IMR-90 (cell line): ENCODE results near the gene C2. TPM values are rescaled to one million over a fixed set of nuclear protein-coding genes. Genes with fewer than 3 reads are reported as not detected.

Experiments
- ATAC-seq: fragments of 200-7000 bp; cut with Tn5 transposase; 2 replicates; pipeline ENCODE4 v1.9.1; 2020; ENCODE audit warnings: low read depth, mild to moderate bottlenecking, moderate library complexity
- BruUV-seq: library from RNA; stranded (reverse); fragments of 400-500 nt; replicated peaks from 2 replicates; lab custom pipeline; 2021; lab: Mats Ljungman, UMichigan
- CTCF ChIA-PET: fragments of 300-600 bp; formaldehyde crosslinking; extraction: SDS; loops from one replicate; lab custom pipeline; 2021; ENCODE audit warnings: antibody characterized with exemption; lab: Yijun Ruan, JAX
- POLR2A ChIA-PET: fragments of 300-600 bp; sonication (Branson Sonifier 250); formaldehyde crosslinking; loops from one replicate; lab custom pipeline; 2022; ENCODE audit warnings: antibody characterized with exemption; ENCODE audit not compliant: unreplicated experiment; lab: Charles Lee
- DNase-seq: peaks from one replicate; pipeline ENCODE4 v3.0.0; 2013
- H2AFZ ChIP-seq: replicated peaks from 2 replicates; pipeline ENCODE3; 2013; ENCODE audit warnings: low read length, mild to moderate bottlenecking; ENCODE audit not compliant: poor library complexity
- H2AK5ac ChIP-seq: 2 replicates; pipeline ENCODE4 v1.6.1; 2013; ENCODE audit warnings: low read depth, low read length, inconsistent platforms
- H2AK9ac ChIP-seq: replicated peaks from 2 replicates; pipeline ENCODE3; 2013; ENCODE audit warnings: mild to moderate bottlenecking, low read depth, low read length, moderate library complexity; ENCODE audit not compliant: poor library complexity
- H2BK120ac ChIP-seq: 2 replicates; pipeline ENCODE4 v1.6.1; 2013; ENCODE audit warnings: low read depth, low read length, inconsistent platforms
- H2BK15ac ChIP-seq: 3 replicates; pipeline ENCODE4 v1.6.1; 2013; ENCODE audit warnings: low read depth, low read length, inconsistent platforms
- H2BK20ac ChIP-seq: 2 replicates; pipeline ENCODE4 v1.6.1; 2013; ENCODE audit warnings: low read depth, mild to moderate bottlenecking, inconsistent platforms, low read length, moderate library complexity
- H2BK5ac ChIP-seq: 2 replicates; pipeline ENCODE4 v1.6.1; 2013; ENCODE audit warnings: mild to moderate bottlenecking, low read depth, low read length, inconsistent platforms; ENCODE audit not compliant: poor library complexity, severe bottlenecking
- H3K14ac ChIP-seq: replicated peaks from 2 replicates; pipeline ENCODE4 v1.6.1; 2013; ENCODE audit warnings: low read depth, low read length, inconsistent platforms
- H3K18ac ChIP-seq: 2 replicates; pipeline ENCODE4 v1.6.1; 2013; ENCODE audit warnings: low read depth, low read length, control low read depth
- H3K23ac ChIP-seq: 2 replicates; pipeline ENCODE4 v1.6.1; 2013; ENCODE audit warnings: low read depth, low read length, inconsistent platforms
- H3K27ac ChIP-seq: 2 replicates; pipeline ENCODE4 v1.5.1; 2013; ENCODE audit warnings: mild to moderate bottlenecking, control low read depth, low read length; ENCODE audit not compliant: insufficient read depth
- H3K27me3 ChIP-seq: 2 replicates; pipeline ENCODE4 v1.6.1; 2013; ENCODE audit warnings: low read length; ENCODE audit not compliant: control insufficient read depth, insufficient read depth
- H3K36me3 ChIP-seq: 2 replicates; pipeline ENCODE4 v1.6.1; 2013; ENCODE audit warnings: low read length, mixed read lengths; ENCODE audit not compliant: control insufficient read depth, insufficient read depth
- H3K4ac ChIP-seq: 2 replicates; pipeline ENCODE4 v1.6.1; 2013; ENCODE audit warnings: low read depth, low read length, inconsistent platforms
- H3K4me1 ChIP-seq: 2 replicates; pipeline ENCODE4 v1.6.1; 2013; ENCODE audit warnings: low read length, mixed read lengths; ENCODE audit not compliant: control insufficient read depth, insufficient read depth
- H3K4me2 ChIP-seq: 2 replicates; pipeline ENCODE4 v1.6.1; 2013; ENCODE audit warnings: low read depth, mild to moderate bottlenecking, control low read depth, low read length, moderate library complexity
- H3K4me3 ChIP-seq: 2 replicates; pipeline ENCODE4 v1.5.1; 2013; ENCODE audit warnings: low read depth, mild to moderate bottlenecking, control low read depth, low read length, moderate library complexity; ENCODE audit not compliant: insufficient read depth
- H3K56ac ChIP-seq: 2 replicates; pipeline ENCODE4 v1.6.1; 2013; ENCODE audit warnings: low read length, inconsistent platforms; ENCODE audit not compliant: insufficient read depth; ENCODE audit errors: extremely low read depth
- H3K79me1 ChIP-seq, 2 experiments: 2 replicates each; pipeline ENCODE4 v1.6.1; 2013; ENCODE audit warnings: low read length in 2 of 2, inconsistent platforms in 1 of 2, low read depth in 1 of 2
- H3K9ac ChIP-seq: 2 replicates; pipeline ENCODE4 v1.6.1; 2013; ENCODE audit warnings: low read depth, low read length, control low read depth
- H3K9me1 ChIP-seq: 2 replicates; pipeline ENCODE4 v1.6.1; 2013; ENCODE audit warnings: low read length, inconsistent platforms; ENCODE audit not compliant: insufficient read depth
- H3K9me3 ChIP-seq: 2 replicates; pipeline ENCODE4 v1.6.1; 2013; ENCODE audit warnings: low read length; ENCODE audit not compliant: control insufficient read depth, insufficient read depth
- H4K20me1 ChIP-seq: 2 replicates; pipeline ENCODE4 v1.6.1; 2013; ENCODE audit warnings: low read length, inconsistent platforms; ENCODE audit not compliant: insufficient read depth
- H4K5ac ChIP-seq: 2 replicates; pipeline ENCODE4 v1.6.1; 2013; ENCODE audit warnings: mild to moderate bottlenecking, low read depth, low read length, control low read depth
- H4K8ac ChIP-seq, 2 experiments: 2 replicates each; pipeline ENCODE4 v1.6.1; 2013; ENCODE audit warnings: low read depth in 2 of 2, low read length in 2 of 2, control low read depth in 1 of 2, inconsistent platforms in 1 of 2
- H4K91ac ChIP-seq: 2 replicates; pipeline ENCODE4 v1.6.1; 2013; ENCODE audit warnings: low read depth, low read length, inconsistent platforms; ENCODE audit not compliant: insufficient read depth
- CHD1 ChIP-seq: IDR thresholded peaks from 2 replicates; pipeline ENCODE4 v1.6.1; 2012; ENCODE audit warnings: low read depth, low read length, improper control_type of control experiment
- WGBS, 2 experiments: methylation state at CpG; one replicate each; pipeline versions ENCODE4 v1.1.5 to v1.1.7; 2013; ENCODE audit warnings: missing lambda C conversion rate in 2 of 2; ENCODE audit not compliant: insufficient read length in 1 of 2; ENCODE audit errors: extremely low coverage in 2 of 2; 5-methylcytosine and 5-hydroxymethylcytosine counted together
- dilution Hi-C: fragments of 300-500 bp; cut with HindIII; formaldehyde crosslinking; loops from one replicate; pipeline ENCODE4 v1.14.3; 2018; ENCODE audit warnings: low sequenced_read_pairs; ENCODE audit not compliant: unreplicated experiment
- in situ Hi-C: fragments of 300-500 bp; cut with MboI; formaldehyde crosslinking; loops from 3 replicates; pipeline ENCODE4 v1.14.3; 2019; ENCODE audit warnings: low sequenced_read_pairs, inconsistent platforms, mixed read lengths
- intact Hi-C: fragments of 100-400 bp; cut with micrococcal nuclease; formaldehyde crosslinking; loops from 2 replicates; pipeline ENCODE4 v1.10.0; 2022
- polyA plus RNA-seq, 3 experiments: library from polyadenylated mRNA; depleted of rRNA; stranded (reverse); fragments of >200 nt; gene quantifications; 2 replicates each; pipeline ENCODE4 v1.2.3, GENCODE V29; 2012; ENCODE audit warnings: low replicate concordance in 1 of 3
- total RNA-seq: library from RNA; depleted of rRNA; stranded (reverse); fragments of >200 nt; gene quantifications from 2 replicates; pipeline ENCODE4 v1.2.3, GENCODE V29; 2012
- TF ChIP-seq, protein P1 (sequence below): fragments of 150-350 bp; IDR thresholded peaks from 2 replicates; pipeline ENCODE4 v1.6.1; 2017; ENCODE audit warnings: mild to moderate bottlenecking, antibody characterized with exemption, low read length, low read depth

C2 gene
- total and polyA plus RNA-seq, 2 of the 4 experiments (the other 2 are of a cell fraction), result 0.18 to 0.19 TPM

DNA sequence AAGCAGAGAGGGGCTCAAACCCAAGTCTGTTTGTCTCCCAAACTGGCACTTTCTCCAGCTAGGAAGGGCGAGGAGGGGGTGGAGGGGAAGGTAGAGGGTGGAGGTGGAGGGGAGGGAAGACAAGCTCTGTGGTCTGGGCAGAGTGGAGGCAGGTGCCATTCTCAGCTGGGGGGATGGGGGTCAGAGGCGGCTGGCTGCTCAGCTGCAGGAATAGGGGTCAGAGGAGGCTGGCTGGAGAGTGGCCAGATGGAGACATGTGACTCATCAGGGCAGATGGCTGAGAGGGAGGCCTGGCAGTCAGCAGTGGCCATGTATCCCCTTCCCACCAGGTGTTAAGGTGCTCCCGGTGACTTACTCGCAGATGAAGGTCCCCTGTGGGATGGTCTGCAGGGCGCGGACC lies 45.2 kb upstream of the C2 start:
- Histone ChIP-seq H2BK20ac (no peak overlapping the region), H3K56ac (no peak overlapping the region), H3K9me3 (no peaks in the 10 kb centered on the region), H3K27ac (no peak overlapping the region), H3K9me1 (0 out of 2 replicates have a peak, but pooled peaks cover 2% of the 10 kb centered on the region), H2AK9ac (peak overlapping the region; percentile 9), H3K4me3 (no peak overlapping the region), H3K23ac (no peak overlapping the region), H2BK5ac (no peak overlapping the region), H3K4me2 (no peak overlapping the region), H3K79me1 (no peaks in the 10 kb centered on the region), H3K36me3 (peaks cover 66% of the 10 kb centered on the region), H2BK15ac (no peak overlapping the region), H4K8ac (no peak overlapping the region), H3K4me1 (no peaks in the 10 kb centered on the region), H4K91ac (no peak overlapping the region), H2BK120ac (no peak overlapping the region), H4K5ac (no peak overlapping the region), H3K4ac (no peak overlapping the region), H3K18ac (no peak overlapping the region), H4K20me1 (0 out of 2 replicates have a peak, but pooled peaks cover 2% of the 10 kb centered on the region), H2AK5ac (no peak overlapping the region), H2AFZ (peak overlapping the region; percentile 5), H3K14ac (no peak overlapping the region), H3K27me3 (no peaks in the 10 kb centered on the region), H3K9ac (no peak overlapping the region)
- DNase-seq (peak; percentile 59), ATAC-seq (peak; percentile 82)
- WGBS, 2 experiments, result no CpG with 5 or more reads among the region's 6 CpGs
- no TSS peak for BruUV-seq
- POLR2A ChIA-PET, result no interaction called here
- dilution Hi-C loops (no loop called here), intact Hi-C loops (no loop called here), in situ Hi-C loops (no loop called here)
- TF ChIP-seq, protein P1, sequence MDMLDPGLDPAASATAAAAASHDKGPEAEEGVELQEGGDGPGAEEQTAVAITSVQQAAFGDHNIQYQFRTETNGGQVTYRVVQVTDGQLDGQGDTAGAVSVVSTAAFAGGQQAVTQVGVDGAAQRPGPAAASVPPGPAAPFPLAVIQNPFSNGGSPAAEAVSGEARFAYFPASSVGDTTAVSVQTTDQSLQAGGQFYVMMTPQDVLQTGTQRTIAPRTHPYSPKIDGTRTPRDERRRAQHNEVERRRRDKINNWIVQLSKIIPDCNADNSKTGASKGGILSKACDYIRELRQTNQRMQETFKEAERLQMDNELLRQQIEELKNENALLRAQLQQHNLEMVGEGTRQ, result peak; percentile 26; the same call in 1 of the 2 replicates
- no peak for TF ChIP-seq CHD1
- CTCF ChIA-PET, result no interaction called here
